NCI-H748 (cell line): Measurements from ENCODE around the gene TTC22.
A peak's percentile ranks its signal among the peaks of the same experiment; 100 is the strongest.

Experiments used
- DNase-seq: peaks from one replicate; lab custom pipeline; 2025; ENCODE audit not compliant: unreplicated experiment; lab: John Stamatoyannopoulos, UW

Gene TTC22

DNA sequence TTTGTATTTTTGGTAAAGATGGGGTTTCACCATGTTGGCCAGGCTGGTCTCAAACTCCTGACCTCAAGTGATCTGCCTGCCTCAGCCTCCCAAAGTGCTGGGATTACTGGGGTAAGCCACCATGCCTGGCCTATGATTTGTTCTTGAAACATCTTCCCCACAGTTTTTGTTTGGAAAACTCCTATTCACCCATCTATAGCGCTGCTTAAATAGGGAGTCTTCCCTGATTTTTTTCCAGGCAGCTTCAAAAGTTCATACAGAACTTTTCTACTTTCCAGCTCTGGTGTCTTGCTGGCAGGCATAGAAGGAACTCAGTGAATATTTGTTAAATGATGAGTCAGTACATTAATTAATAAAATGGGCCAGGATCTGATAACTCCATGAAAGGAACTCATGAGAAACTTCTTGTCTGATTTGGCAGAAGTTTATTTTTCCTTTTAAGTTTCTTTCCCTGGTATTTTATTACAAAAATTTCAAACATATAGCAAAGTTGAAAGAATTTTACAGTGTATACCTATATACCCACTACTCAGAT, 33.0 kb upstream of the TTC22 start:
- no peak for DNase-seq

DNA sequence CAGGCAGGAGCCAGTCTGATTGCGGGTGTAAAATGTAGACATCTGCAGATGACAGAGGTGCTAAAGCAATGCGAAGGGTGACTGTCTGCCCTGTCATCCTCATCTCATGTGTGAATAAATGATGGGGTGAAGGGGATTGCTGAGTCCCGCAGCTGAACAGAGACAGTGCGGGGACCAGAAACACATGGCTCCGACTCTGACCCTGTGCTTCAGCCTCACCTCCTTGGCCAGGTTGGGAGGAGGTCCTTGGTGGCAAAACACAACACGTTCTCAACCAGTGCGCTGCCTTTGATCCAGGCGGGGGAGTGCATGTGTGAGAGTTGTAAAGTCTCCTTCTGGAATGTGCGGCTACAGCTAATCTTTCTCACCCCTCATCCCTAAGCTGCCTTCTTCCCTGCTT, 32.0 kb upstream of the TTC22 start:
- DNase-seq = no peak

DNA sequence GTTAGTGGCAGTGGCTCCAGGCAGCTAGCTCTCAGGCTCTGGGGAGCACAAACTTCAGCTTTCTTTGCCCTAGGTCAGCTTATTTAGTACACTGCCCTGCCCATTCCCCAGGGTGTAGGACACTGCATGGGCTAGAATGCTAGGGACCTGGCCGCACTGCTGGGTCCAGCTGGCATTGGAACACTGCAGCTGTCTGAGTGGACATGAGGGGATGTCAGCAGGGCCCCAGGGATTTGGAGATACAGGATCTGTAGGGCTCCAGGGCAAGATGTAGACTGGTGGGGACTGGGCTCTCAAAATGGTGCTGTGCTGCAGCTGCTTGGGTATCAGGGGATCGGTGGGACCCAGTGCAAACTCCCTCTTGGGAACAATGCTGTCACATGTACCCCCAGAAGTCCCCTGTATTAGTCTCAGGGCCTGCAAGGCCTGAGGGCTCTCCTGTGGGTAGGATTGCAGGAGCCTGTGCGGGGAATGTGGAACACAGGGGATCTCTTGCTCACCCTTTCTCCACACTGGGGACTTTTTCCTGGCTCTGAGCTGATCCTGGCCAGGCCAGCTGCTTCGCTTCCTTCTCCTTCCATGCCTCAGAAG, 25.2 kb upstream of the TTC22 start:
- no peak for DNase-seq

DNA sequence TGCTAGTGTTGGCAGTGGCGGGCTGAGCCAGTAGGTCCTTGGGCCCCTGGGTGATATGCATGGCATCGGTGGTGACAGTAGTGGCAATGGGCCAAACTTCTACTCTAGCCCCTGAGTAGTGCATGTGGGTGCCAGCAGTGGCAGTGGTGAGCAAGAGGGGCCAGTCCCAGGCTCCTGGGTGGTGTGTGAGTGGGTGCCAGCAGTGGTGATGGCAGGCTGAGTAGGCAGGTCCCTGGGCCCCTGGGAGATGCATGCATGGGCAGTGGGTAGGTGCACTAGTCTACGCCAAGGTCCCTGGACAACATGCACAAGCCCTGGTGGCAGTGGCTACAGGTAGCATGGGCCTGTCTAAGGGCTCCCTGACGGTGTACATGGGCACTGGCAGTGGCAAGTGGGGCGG, 24.6 kb upstream of the TTC22 start:
- no peak for DNase-seq

DNA sequence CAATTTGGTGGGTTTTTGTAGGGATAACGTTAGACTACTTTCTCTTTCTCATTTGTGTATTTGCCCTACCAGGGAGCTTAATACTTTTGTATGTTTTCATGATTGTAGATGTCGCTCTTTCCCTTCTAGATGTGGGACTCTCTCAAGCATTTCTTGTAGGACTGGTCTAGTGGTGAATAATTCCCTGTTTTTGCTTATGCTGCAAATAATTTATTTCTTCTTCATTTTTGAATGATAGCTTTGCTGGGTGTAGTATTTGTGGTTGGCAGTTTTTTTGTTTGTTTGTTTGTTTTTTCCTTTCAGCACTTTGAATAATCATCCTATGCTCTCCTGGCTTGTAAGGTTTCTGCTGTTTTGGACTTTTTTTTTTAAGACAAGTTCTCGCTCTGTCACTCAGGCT, 22.5 kb upstream of the TTC22 start:
- no peak for DNase-seq

DNA sequence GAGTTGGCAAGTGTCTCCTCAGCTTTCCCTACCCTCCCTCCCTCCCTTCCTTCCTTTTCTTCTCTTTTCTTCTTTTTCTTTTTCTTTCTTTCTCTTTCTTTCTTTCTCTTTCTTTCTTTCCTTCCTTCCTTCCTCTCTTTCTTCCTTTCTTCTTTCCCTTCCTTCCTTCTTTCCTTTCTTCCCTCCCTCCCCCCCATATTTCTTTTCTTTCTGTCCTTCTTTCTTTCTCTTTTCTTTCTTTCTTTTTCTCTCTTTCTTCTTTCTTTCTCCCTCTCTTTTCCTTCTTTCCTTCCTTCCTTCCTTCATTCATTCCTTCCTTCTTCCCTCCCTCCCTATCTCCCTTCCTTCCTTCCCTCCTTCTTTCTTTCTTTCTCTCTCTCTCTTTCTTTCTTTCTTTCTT, 18.6 kb upstream of the TTC22 start:
- DNase-seq = no peak

DNA sequence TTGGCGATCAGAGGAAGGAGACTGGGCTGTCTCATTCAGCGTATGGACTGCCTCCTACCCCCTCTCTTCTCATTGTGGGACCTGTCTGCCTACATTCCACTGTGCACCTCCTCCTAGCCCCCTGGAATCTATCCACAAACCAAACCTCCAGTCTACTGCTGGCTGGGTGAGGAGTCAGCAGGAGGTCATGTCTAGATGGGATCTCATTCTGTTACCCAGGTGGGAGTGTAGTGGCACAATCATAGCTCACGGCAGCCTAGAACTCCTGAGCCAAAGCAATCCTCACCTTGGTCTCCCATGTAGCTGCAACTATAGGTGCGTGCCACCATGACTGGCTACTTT, 18.0 kb upstream of the TTC22 start:
- DNase-seq = no peak

DNA sequence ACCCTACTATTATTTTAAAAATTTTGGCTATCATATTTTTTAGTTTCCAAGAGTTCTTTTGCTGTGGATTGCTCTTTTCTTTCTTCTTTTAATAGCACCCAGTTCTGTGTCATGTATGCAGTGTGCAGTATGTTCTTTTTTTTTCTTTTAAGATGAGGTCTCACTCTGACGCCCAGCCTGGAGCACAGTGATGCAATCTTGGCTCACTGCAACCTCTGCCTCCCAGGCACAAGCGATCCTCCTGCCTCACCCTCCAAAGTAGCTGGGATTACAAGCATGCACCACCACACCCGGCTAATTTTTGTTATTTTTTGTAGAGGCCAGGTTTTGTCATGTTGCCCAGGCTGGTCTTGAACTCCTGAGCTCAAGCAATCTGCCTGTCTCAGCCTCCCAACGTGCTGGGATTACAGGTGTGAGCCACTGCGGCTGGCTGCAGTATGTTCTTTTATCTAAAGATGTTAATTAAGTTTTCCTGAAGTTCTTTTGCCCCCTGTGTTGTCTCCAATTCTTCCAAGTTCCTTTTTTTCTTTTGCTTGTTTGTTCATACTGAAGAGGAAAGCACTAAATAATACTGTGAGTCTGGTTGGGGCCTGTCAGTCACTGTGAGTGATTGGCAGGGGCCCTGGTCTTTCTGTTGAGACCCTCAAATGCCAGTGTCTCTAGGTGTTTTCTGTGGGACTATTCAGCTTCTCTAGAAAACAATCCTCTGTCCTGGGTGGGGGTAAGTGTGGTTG, 17.5 kb upstream of the TTC22 start:
- no peak for DNase-seq

DNA sequence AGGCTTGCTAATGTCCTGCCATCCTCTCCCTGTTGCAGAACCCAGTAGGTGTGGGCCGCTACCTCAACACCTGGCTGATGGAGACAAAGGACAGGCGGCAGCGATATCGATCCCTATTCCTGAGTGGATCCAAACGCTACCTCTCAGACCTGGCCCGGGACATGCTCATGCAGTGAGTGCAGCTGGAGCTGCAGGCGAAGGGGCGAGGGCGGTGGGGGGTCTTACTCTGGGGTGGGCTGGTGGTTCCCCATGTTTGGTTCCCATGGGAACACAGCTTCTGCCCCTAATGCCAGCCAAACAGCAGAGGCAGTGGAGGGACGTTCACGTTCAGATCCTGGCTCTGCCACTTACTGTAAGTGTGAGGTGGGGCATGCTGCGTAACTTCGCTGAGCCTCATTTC, 15.8 kb upstream of the TTC22 start:
- no peak for DNase-seq

DNA sequence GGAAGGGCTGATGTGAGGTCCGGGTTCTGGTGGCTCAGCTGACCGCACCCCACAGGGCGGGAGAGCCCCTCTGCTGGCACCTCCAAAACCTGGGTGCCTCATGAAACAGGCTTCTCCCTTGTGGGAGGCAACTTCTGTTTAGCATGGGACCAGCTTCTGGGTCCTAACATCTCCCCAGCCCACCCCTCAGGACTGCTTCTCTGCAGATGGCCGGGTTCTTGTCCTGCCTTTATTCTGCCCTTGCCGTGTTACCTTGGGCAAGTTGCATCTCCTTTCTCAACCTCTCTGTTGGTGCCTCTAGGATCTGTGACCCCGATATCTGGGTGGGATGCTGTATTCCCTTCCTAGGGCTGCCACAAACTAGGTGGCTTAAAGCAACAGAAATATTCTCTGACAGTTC, 15.0 kb upstream of the TTC22 start:
- no peak for DNase-seq

DNA sequence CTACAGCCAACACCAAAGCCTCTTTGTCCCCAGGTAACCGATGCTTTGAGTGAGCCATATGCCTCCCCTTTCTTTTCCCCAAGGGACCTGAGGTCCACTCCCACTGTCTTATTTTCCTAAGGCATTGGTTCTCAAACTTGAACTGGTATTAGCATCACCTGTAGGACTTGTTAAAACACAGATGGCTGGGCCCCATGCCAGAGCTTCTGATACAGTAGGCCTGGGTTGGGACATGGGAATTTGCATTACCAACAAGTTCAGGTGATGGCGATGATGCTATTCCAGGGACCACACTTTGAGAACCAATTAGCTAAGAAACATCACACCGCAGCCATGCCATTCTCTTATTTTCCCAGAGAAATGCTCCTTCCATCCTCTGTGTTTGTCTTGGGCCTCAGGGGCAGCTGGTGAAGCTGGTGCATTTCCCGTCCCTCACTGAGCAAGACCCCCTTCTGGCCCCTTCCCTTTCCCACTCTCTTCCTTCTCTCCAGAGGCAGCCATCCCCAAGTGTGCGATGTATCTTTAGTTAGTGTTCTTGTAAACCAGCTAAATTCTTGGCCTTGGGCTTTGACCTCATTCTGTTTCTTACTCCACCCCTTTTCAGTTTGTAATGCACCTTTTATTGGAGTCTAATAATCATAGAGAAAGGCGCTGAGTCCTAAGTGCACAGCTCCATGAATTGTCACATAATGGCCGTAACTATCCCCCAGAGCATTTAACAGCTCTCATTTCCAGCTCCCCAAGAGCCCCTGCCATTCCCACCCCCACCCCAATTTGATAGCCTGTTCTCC, 14.2 kb upstream of the TTC22 start:
- DNase-seq = no peak

DNA sequence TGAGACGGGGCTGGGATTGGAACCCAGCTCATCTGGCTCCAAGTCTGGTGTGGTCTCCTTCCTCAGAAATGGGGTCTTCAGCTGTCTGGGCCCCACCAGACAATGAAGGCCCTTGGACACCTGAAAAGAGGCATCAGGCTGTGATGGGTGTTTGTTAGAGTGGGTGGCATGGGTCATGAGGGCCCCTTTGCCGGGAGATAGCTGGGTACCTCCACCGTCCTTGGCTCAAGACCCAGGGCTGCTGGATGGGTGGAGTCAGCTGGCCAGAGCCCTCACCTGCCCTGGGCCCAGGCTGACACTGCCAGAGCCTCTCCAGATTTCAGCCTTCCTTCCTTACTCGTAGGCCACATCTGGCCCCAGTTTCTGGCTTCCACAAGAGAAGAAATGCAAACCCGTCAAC, 13.4 kb upstream of the TTC22 start:
- no peak for DNase-seq

DNA sequence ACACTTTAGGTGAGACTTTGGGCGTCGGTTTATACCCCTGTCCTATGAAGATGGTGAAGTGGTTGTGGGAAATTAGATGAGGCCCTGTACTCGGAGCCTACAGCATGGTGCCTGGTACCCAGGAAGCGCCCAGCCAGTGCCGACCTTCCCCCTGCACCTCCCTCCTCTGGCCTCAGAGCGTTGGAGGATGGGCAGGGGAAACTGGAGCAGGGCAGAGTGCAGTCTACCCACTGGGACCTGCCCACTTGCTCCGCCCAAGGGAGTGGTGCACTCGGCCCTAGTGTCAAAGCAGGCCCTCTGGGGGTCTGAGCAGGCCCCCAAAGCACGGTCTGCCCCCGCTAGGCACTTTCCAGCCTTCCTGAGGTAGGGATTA, 13.0 kb upstream of the TTC22 start:
- no peak for DNase-seq

DNA sequence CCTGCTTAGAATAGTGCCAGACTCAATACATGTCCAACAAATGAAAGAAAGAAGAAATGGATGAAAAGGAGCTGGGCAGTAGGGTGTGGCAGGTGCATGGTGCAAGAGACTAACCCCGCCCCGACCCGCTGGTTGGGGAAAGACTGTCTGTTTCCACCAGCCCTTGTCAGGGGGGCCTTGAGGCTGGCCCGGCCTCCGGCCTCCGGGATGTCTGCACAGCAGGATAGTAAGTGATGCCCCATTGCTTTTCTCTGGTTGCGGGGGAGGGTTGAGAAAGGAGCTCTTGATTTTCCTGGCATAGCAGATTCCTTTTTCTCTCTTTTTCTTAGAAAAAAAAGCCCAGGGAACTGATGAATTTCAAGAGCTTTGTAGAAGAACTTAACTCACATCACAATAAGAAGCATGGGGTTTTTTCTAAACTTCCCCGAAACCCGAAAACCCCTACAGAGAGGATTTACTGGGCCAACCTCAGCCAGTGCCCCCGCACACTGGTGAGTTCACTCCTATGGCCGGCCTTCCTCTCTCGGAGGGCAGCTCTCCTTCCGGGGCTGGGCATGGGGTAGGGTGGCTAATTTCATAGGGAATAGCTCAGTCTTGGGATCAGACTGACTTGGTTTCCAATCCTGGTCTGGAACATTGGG, 12.5 kb upstream of the TTC22 start:
- DNase-seq = no peak

DNA sequence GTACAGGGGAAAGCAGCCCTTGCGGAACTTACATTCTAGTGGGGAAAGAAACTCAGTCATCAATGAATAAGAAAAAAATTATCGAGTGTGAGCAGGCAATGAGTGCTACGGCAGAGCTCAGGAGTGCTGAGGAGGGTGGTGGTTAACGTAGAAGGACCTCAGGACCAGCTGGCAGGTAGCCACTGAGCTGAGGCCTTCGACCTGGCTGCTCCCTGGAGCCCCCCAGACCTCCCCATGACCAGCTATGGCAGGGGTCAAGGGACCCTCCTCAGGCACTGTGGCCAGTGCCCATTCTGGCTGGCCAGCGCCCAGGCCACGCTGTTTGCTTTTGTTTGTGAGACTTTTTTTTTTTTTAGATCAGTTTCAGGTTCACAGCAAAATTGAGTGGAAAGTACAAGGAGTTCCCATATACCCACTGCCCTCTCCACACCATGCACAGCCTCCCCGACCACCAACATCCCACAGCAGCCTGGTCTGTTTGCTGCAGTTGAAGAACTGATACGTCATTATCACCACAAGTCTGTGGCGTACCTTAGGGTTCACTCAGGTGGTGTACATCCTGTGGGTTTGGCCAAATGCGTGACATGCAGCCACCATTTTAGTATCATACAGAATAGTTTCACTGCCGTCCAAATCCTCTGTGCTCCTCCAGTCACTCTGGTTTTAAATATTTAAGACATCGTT, 11.8 kb upstream of the TTC22 start:
- DNase-seq = no peak

DNA sequence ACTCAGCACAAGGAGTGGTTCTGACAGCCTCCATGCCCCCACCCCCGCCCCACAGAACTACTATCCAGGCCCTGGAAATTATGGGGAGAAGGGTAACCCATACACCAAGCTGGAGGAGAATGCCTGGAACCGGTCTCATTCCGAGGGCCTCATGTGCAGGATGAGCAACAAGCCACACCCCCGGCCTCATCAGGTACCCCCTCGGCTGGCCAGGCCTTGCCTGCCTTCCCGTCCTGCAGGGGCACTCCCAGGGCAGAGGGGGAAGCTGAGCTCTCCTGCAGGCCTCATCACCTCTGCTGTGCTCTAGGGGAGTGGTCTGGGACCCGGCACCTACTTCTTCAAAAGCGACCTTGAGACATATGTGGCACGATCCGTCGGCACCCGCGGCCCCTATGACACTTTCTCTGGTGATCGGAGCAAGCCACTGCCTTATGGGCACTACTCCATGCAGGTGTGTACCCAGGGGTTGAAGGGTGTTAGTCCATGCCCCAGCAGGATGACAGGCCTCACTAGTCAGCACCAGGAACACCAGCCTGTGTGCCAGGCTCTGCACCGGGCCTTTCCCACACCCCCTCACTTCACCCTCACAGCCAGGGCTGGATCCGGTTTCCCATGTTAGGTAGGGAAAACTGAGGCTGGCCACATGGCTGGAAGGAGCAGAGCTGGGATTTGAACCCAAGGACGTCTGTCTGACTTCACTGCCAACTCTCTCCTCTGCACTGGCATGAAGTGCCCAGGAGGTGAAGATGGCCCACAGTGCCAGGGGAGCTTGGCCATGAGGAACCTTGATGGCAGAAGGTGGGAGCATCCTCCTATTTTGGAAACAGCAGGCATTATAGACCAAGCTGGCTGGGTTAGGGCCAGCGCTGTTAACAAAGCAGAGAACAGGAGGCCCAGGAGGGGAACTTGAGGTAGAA, 10.9 kb upstream of the TTC22 start:
- no peak for DNase-seq

DNA sequence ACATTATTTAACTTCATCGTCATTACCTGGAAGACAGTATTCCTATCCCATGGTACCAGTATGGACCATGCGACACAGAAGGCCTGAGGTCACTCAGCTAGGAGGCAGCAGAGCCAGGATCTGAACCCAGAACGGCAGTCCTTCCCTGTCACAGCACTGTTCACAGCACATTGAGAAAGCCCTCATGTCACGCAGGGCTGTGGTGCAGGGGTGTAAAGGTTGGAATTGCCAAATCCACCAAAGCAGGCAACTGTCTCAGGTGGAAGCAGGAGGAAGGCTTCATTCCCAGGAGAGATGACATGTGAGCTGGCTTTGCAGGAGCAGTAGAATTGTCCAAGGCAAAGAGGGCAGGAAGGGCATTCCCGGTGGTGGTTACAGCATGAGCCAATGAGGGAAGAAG, 9.9 kb upstream of the TTC22 start:
- DNase-seq = no peak

DNA sequence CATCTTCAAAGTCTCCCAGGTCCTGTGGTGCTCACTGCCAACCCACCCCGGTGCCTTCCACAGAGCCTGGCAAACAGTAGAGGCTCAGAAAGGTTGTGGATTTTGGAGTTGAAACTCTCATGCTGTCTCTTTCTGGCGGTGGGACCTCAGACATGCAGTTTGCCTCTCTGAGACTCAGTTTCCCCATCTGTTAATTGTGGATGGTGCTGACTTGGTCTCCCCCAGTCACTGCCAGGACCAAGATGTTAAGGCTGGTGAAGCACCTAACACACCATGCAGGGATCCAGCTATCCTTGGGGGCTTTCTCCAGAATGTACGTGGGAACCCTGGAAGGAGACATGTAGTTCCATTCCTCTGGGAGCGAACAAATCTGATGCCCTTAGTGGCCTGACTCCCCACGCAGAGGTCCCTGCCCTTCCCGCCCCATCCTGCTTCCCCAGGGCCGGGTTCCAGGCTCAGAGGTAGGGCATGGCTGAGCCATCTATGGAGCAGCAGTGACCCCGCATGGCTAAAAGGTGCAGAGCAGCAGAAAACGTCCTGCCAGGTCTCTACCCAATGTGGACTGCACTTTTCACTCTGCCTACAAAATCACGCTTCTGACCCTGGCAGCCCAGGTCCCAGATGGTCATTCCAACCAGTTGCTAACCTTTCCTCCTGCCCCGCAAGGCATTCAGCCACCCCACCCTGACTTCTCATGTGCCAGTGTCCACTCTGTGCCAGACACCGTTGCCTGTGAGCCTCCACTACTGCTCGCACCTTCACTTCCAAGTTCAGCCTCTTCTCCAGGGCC, 9.2 kb upstream of the TTC22 start:
- DNase-seq = peak; percentile 66

DNA sequence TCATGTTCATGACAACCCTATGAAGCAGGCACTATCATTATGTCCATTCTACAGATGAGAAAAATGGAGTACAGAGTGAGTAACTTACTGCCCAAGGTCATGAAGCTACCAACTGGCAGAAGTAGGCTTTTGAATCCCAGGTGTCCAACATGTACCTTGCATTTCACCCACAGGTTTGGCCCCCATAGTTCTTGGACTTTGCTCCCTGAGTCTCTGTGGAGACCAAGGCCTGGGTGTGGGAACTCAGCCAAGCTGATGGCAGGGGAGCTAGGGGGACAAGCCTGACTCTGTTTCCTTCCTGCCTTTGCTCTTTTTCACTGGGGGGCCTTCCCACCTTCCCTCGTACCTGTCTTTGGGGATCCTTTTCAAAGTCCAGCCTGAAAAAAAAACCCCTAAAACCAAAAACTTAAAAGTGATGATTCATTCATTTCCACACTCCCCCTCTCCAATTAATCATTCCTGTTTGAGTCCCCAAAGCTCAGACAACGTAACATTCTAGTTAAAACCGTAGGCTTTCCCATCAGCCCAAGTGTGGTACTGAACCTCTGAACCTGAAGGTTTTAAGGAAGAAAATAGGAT, 8.5 kb upstream of the TTC22 start:
- no peak for DNase-seq
